Calu3 (cell line): Measurements from ENCODE around the gene FBXO15. TPM values are rescaled to one million over a fixed set of nuclear protein-coding genes. Genes with fewer than 3 reads are reported as not detected.

Source experiments
- BruUV-seq: library from RNA; stranded (reverse); fragments of 400-500 nt; replicated peaks from 2 replicates; lab custom pipeline; 2021; lab: Mats Ljungman, UMichigan
- CTCF ChIA-PET: fragments of 300-600 bp; sonication (Branson Sonifier 250); formaldehyde crosslinking; loops from one replicate; lab custom pipeline; 2022; ENCODE audit warnings: antibody characterized with exemption; lab: Charles Lee
- DNase-seq: peaks from one replicate; pipeline ENCODE4 v3.0.0; 2022
- H3K27ac Mint-ChIP-seq: one replicate; pipeline ENCODE4 v1.8.0; 2022; ENCODE audit warnings: mixed read lengths; ENCODE audit not compliant: unreplicated experiment
- H3K27me3 Mint-ChIP-seq: one replicate; pipeline ENCODE4 v1.8.0; 2022; ENCODE audit warnings: mixed read lengths; ENCODE audit not compliant: unreplicated experiment
- H3K36me3 Mint-ChIP-seq: one replicate; pipeline ENCODE4 v1.8.0; 2022; ENCODE audit warnings: mild to moderate bottlenecking, moderate library complexity, mixed read lengths; ENCODE audit not compliant: insufficient read depth, unreplicated experiment
- H3K4me1 Mint-ChIP-seq: one replicate; pipeline ENCODE4 v1.8.0; 2022; ENCODE audit warnings: mild to moderate bottlenecking, low read depth, mixed read lengths; ENCODE audit not compliant: unreplicated experiment
- H3K4me3 Mint-ChIP-seq: one replicate; pipeline ENCODE4 v1.8.0; 2022; ENCODE audit warnings: mild to moderate bottlenecking, low read depth, moderate library complexity, mixed read lengths; ENCODE audit not compliant: unreplicated experiment
- H3K9me3 Mint-ChIP-seq: one replicate; pipeline ENCODE4 v1.8.0; 2022; ENCODE audit warnings: low read depth, mixed read lengths; ENCODE audit not compliant: unreplicated experiment
- CTCF ChIP-seq: fragments of 200-600 bp; IDR thresholded peaks from one replicate; pipeline ENCODE4 v1.8.0; 2022; ENCODE audit warnings: antibody characterized with exemption; ENCODE audit not compliant: unreplicated experiment
- intact Hi-C: fragments of 100-400 bp; cut with micrococcal nuclease; formaldehyde crosslinking; loops from one replicate; pipeline ENCODE4 v1.10.0; 2022; ENCODE audit not compliant: unreplicated experiment
- total RNA-seq: library from RNA; stranded (reverse); gene quantifications from 2 replicates; pipeline ENCODE4 v1.2.3, GENCODE V29; 2022

Gene FBXO15
- total RNA-seq, 1 experiment from 2014 or later: 1.5 TPM

- CTCF ChIA-PET: no interaction called here
- H3K4me1 Mint-ChIP-seq: no peaks in the 10 kb centered on the region
- no peak overlapping the region for H3K4me3 Mint-ChIP-seq
- no peak overlapping the region for H3K27ac Mint-ChIP-seq
- DNase-seq: no peak
- BruUV-seq: no TSS peak
- intact Hi-C loops: no loop called here
- peaks cover 13% of the 10 kb centered on the region for H3K27me3 Mint-ChIP-seq
- TF ChIP-seq CTCF: no peak
- no peaks in the 10 kb centered on the region for H3K9me3 Mint-ChIP-seq
- H3K36me3 Mint-ChIP-seq: no peaks in the 10 kb centered on the region
Observed at GRCh38 chr18:74131124-74131523, 16.5 kb downstream of the FBXO15 start.

- intact Hi-C loops: no loop called here
- H3K27ac Mint-ChIP-seq: no peak overlapping the region
- no peaks in the 10 kb centered on the region for H3K9me3 Mint-ChIP-seq
- no peaks in the 10 kb centered on the region for H3K4me1 Mint-ChIP-seq
- H3K27me3 Mint-ChIP-seq: peaks cover 30% of the 10 kb centered on the region
- CTCF ChIA-PET: no interaction called here
- no peak for TF ChIP-seq CTCF
- no peak for DNase-seq
- no peaks in the 10 kb centered on the region for H3K36me3 Mint-ChIP-seq
- H3K4me3 Mint-ChIP-seq: no peak overlapping the region
- no TSS peak for BruUV-seq
Observed at GRCh38 chr18:74128159-74128558, 19.5 kb downstream of the FBXO15 start.

GRCh38 chr18:74126684-74127655 is 20.7 kb downstream of the FBXO15 start:
- H3K27me3 Mint-ChIP-seq: peaks cover 40% of the 10 kb centered on the region
- H3K36me3 Mint-ChIP-seq: no peaks in the 10 kb centered on the region
- intact Hi-C loops: no loop called here
- no peak for TF ChIP-seq CTCF
- no TSS peak for BruUV-seq
- no peaks in the 10 kb centered on the region for H3K9me3 Mint-ChIP-seq
- H3K27ac Mint-ChIP-seq: no peak overlapping the region
- CTCF ChIA-PET: no interaction called here
- no peak for DNase-seq
- H3K4me3 Mint-ChIP-seq: no peak overlapping the region
- H3K4me1 Mint-ChIP-seq: no peaks in the 10 kb centered on the region

GRCh38 chr18:74124642-74125041 is 23.0 kb downstream of the FBXO15 start:
- H3K36me3 Mint-ChIP-seq: no peaks in the 10 kb centered on the region

More at GRCh38 chr18:74124642-74125041, 23.0 kb downstream of the FBXO15 start:
- Mint-ChIP-seq H3K27ac (no peak overlapping the region), H3K27me3 (peaks cover 45% of the 10 kb centered on the region), H3K9me3 (no peaks in the 10 kb centered on the region), H3K4me3 (no peak overlapping the region), H3K4me1 (no peaks in the 10 kb centered on the region)
- CTCF ChIA-PET: no interaction called here
- no peak for DNase-seq
- BruUV-seq: no TSS peak
- TF ChIP-seq CTCF: no peak
- intact Hi-C loops: no loop called here
